ENCODE data around the gene ITIH1. TPM values are rescaled to one million over a fixed set of nuclear protein-coding genes. Genes with fewer than 3 reads are reported as not detected.

The ITIH1 gene
- total RNA-seq, 1 experiment from 2014 or later = not detected

GRCh38 chr3:52796411-52796810, 19.0 kb downstream of the ITIH1 start:
- DNase-seq = no peak
- no peak overlapping the region for H3K27ac ChIP-seq (ENCODE audit: insufficient read length, low read depth, low read length)
- Mint-ChIP-seq H3K4me1 (peaks cover 6 to 8% of the 10 kb centered on the region in 2 experiments; a peak in 3 of 4 replicates), H3K27me3 (ENCODE audit: low read depth) (peaks cover 2% of the 10 kb centered on the region), H3K36me3 (ENCODE audit: insufficient read depth in 1 of 3, low read depth in 3 of 3) (no peaks in the 10 kb centered on the region; a peak in 1 of 7 replicates), H3K9me3 (no peaks in the 10 kb centered on the region), H3K4me3 (no peak overlapping the region), H3K27ac (no peak overlapping the region)
- no peaks in the 10 kb centered on the region for H3K27me3 ChIP-seq (ENCODE audit: insufficient read depth, low read length)
- no peak for TF ChIP-seq CTCF (conservative IDR thresholded peaks at IDR 0.05)
- H3K23me2 ChIP-seq (ENCODE audit: insufficient read length, low read depth, low read length, poor library complexity, severe bottlenecking) = no peaks in the 10 kb centered on the region
- no peaks in the 10 kb centered on the region for H3K79me2 ChIP-seq (ENCODE audit: insufficient read depth, low read length)
- no peaks in the 10 kb centered on the region for H3K9me3 ChIP-seq (ENCODE audit: control insufficient read depth, low read depth, low read length)
- H2AK5ac ChIP-seq (ENCODE audit: insufficient read length, low read length) = no peak overlapping the region
- H3T11ph ChIP-seq (ENCODE audit: low read length) = no peak overlapping the region
- H2AFZ ChIP-seq (ENCODE audit: low read length) = no peak overlapping the region
- H3K9ac ChIP-seq (ENCODE audit: extremely low read depth, insufficient read length, low read length) = no peak overlapping the region
- WGBS (ENCODE audit: extremely low coverage, insufficient read length, low lambda C conversion rate) = no CpG with 5 or more reads among the region's 9 CpGs
- no peaks in the 10 kb centered on the region for H3K4me1 ChIP-seq (ENCODE audit: insufficient read depth, low read length)
- no peak overlapping the region for H2BK120ac ChIP-seq (ENCODE audit: low read depth, low read length, poor library complexity, severe bottlenecking)
- no peak overlapping the region for H2BK20ac ChIP-seq (ENCODE audit: low read depth, low read length, poor library complexity, severe bottlenecking)
- H3K4ac ChIP-seq (ENCODE audit: low read depth, low read length) = no peak overlapping the region
- no peaks in the 10 kb centered on the region for H4K20me1 ChIP-seq (ENCODE audit: control insufficient read depth, insufficient read depth, insufficient read length)
- no peak overlapping the region for H2BK12ac ChIP-seq (ENCODE audit: insufficient read length, low read depth, low read length)
- no peak overlapping the region for H4K8ac ChIP-seq (replicated peaks; ENCODE audit: insufficient read length, low read depth, low read length)
- no peak overlapping the region for H3K4me2 ChIP-seq (ENCODE audit: insufficient read depth, insufficient read length, low read length)
- H3K79me1 ChIP-seq (ENCODE audit: insufficient read depth, low read depth, low read length, poor library complexity, severe bottlenecking) = no peaks in the 10 kb centered on the region
- no peak overlapping the region for H2BK5ac ChIP-seq (ENCODE audit: insufficient read length, low read length)
- no peak overlapping the region for H3K18ac ChIP-seq (ENCODE audit: insufficient read length, low read depth, low read length)
- no peak overlapping the region for H3K56ac ChIP-seq (ENCODE audit: insufficient read length, low read depth, low read length)
- H3K23ac ChIP-seq (ENCODE audit: insufficient read length, low read depth, low read length) = no peak overlapping the region
- H2BK15ac ChIP-seq (ENCODE audit: low read depth, low read length) = no peak overlapping the region
- no peak overlapping the region; the same call in 1 of the 2 replicates for H3K14ac ChIP-seq (ENCODE audit: insufficient read depth, low read length)
- no peak overlapping the region for H4K5ac ChIP-seq (ENCODE audit: insufficient read length, low read depth, low read length)
- H4K91ac ChIP-seq (ENCODE audit: insufficient read length, low read depth, low read length) = no peak overlapping the region
